NT2/D1 (cell line): ENCODE data around the gene NKAIN2.

Experiments used
- SUZ12 ChIP-seq: IDR thresholded peaks from 2 replicates; pipeline ENCODE4 v1.6.1; 2011; ENCODE audit not compliant: insufficient read length, insufficient read depth; ENCODE audit errors: extremely low read depth
- YY1 ChIP-seq: IDR thresholded peaks from 2 replicates; pipeline ENCODE4 v1.6.1; 2011; ENCODE audit not compliant: insufficient read length, insufficient read depth
- ZNF274 ChIP-seq: IDR thresholded peaks from 2 replicates; pipeline ENCODE4 v1.6.1; 2011; ENCODE audit warnings: mild to moderate bottlenecking, low read depth, low read length

GRCh38 chr6:124870611-124871459 is 1067.2 kb downstream of the NKAIN2 start:
- no peak for TF ChIP-seq ZNF274
- TF ChIP-seq YY1, result no peak
- no peak for TF ChIP-seq SUZ12
